ENCODE results near the gene DHRSX. TPM values are rescaled to one million over a fixed set of nuclear protein-coding genes. Genes with fewer than 3 reads are reported as not detected.
"Not testable (repeated sequence)": the region's sequence is repeated elsewhere in the genome, so short reads cannot be mapped to it uniquely, and the experiment has no call there.

DHRSX gene
- total and polyA plus RNA-seq, 2 of the 13 experiments (the other 11 are each of a cell fraction or from before 2014, with no cell fraction given) = 15.5 to 24.3 TPM

DNA sequence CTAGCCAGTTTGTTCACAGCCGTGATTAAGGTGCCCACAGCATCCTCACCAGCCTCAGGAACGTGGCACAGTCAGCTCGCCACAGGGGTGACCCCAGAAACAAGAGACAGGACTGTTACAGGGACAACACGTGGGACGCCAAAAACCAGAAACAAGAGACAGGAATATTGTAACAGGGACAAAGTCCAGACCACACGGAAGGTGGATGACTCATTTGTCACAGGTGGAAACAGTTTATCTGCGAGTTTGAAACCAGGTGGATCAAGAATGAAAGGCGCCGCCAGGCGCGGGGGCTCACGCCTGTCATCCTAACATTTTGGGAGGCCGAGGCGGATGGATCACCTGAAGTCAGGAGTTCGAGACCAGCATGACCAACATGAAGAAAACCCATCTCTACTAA, 27.7 kb downstream of the DHRSX start (continued):
- peak; percentile 55 for TF ChIP-seq PATZ1 (CRISPR knock-in tag; IDR thresholded peaks at IDR 0.05)
- TF ChIP-seq ZSCAN29 (CRISPR knock-in tag; conservative IDR thresholded peaks at IDR 0.05) = 0 out of 2 replicates have a peak, but pooled peaks have one; percentile 28
- TF ChIP-seq RCOR2 (CRISPR knock-in tag; IDR thresholded peaks at IDR 0.05) = 0 out of 2 replicates have a peak, but pooled peaks have one; percentile 51
- TF ChIP-seq ZBTB33 (CRISPR knock-in tag; IDR thresholded peaks at IDR 0.05) = peak; percentile 65; the same call in 1 of the 2 replicates
- TF ChIP-seq CREB1 (IDR thresholded peaks at IDR 0.05) = 0 out of 2 replicates have a peak, but pooled peaks have one; percentile 5
- not testable (repeated sequence) for TF ChIP-seq CREB1 (CRISPR knock-in tag; IDR thresholded peaks at IDR 0.05)
- TF ChIP-seq, protein P1, sequence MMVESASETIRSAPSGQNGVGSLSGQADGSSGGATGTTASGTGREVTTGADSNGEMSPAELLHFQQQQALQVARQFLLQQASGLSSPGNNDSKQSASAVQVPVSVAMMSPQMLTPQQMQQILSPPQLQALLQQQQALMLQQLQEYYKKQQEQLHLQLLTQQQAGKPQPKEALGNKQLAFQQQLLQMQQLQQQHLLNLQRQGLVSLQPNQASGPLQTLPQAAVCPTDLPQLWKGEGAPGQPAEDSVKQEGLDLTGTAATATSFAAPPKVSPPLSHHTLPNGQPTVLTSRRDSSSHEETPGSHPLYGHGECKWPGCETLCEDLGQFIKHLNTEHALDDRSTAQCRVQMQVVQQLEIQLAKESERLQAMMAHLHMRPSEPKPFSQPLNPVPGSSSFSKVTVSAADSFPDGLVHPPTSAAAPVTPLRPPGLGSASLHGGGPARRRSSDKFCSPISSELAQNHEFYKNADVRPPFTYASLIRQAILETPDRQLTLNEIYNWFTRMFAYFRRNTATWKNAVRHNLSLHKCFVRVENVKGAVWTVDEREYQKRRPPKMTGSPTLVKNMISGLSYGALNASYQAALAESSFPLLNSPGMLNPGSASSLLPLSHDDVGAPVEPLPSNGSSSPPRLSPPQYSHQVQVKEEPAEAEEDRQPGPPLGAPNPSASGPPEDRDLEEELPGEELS (CRISPR knock-in tag; IDR thresholded peaks at IDR 0.05) = peak; percentile 25; the same call in 1 of the 2 replicates
- TF ChIP-seq EP300 (IDR thresholded peaks at IDR 0.05; ENCODE audit: low read depth in 2 of 2, low read length in 2 of 2) = peak in 1 of 2 experiments; percentile 46; a peak in 2 of 4 replicates
- TF ChIP-seq EP300 (CRISPR knock-in tag; IDR thresholded peaks at IDR 0.05; ENCODE audit: borderline replicate concordance) = 0 out of 2 replicates have a peak, but pooled peaks have one; percentile 56
- peak; percentile 82 for TF ChIP-seq ARID5B (CRISPR knock-in tag; IDR thresholded peaks at IDR 0.05)
- TF ChIP-seq HIC2 (CRISPR knock-in tag; IDR thresholded peaks at IDR 0.05; ENCODE audit: low read depth) = peak; percentile 48; the same call in 1 of the 2 replicates
- peak; percentile 41; the same call in 1 of the 2 replicates for TF ChIP-seq KAT8 (CRISPR knock-in tag; IDR thresholded peaks at IDR 0.05)
- TF ChIP-seq MED1 (CRISPR knock-in tag; IDR thresholded peaks at IDR 0.05) = peak; percentile 61; the same call in 1 of the 2 replicates
- peak; percentile 55; the same call in 1 of the 2 replicates for TF ChIP-seq SIN3A (IDR thresholded peaks at IDR 0.05; ENCODE audit: borderline replicate concordance, low read depth, low read length)
- TF ChIP-seq HDAC1 (CRISPR knock-in tag; IDR thresholded peaks at IDR 0.05) = peak; percentile 51; the same call in 1 of the 2 replicates
- peak; percentile 85 for TF ChIP-seq TCF7 (IDR thresholded peaks at IDR 0.05; ENCODE audit: low read depth)
- TF ChIP-seq DPF2 (CRISPR knock-in tag; IDR thresholded peaks at IDR 0.05; ENCODE audit: borderline replicate concordance, low read depth) = peak; percentile 27; the same call in 1 of the 2 replicates
- 0 out of 2 replicates have a peak, but pooled peaks have one; percentile 23 for TF ChIP-seq ZMYM4 (CRISPR knock-in tag; IDR thresholded peaks at IDR 0.05)

All from HepG2 (cell line).